SU-DHL-6 (cell line): ENCODE results near the gene GARNL3.

Experiments used
- EZH2phosphoT487 ChIP-seq: fragments of 200-600 bp; sonication (generic), shearing (Covaris generic); conservative IDR thresholded peaks from 2 replicates; pipeline ENCODE4 v1.6.1; 2018; ENCODE audit warnings: mild to moderate bottlenecking, antibody characterized with exemption, low read length, moderate library complexity, mixed read lengths
- TF ChIP-seq, protein P1 (sequence below): fragments of 200-600 bp; sonication (generic); IDR thresholded peaks from one replicate; pipeline ENCODE4 v1.5.1; 2017; ENCODE audit warnings: antibody characterized with exemption, mild to moderate bottlenecking, low read length, moderate library complexity; ENCODE audit not compliant: insufficient read depth, poor library complexity, severe bottlenecking

DNA sequence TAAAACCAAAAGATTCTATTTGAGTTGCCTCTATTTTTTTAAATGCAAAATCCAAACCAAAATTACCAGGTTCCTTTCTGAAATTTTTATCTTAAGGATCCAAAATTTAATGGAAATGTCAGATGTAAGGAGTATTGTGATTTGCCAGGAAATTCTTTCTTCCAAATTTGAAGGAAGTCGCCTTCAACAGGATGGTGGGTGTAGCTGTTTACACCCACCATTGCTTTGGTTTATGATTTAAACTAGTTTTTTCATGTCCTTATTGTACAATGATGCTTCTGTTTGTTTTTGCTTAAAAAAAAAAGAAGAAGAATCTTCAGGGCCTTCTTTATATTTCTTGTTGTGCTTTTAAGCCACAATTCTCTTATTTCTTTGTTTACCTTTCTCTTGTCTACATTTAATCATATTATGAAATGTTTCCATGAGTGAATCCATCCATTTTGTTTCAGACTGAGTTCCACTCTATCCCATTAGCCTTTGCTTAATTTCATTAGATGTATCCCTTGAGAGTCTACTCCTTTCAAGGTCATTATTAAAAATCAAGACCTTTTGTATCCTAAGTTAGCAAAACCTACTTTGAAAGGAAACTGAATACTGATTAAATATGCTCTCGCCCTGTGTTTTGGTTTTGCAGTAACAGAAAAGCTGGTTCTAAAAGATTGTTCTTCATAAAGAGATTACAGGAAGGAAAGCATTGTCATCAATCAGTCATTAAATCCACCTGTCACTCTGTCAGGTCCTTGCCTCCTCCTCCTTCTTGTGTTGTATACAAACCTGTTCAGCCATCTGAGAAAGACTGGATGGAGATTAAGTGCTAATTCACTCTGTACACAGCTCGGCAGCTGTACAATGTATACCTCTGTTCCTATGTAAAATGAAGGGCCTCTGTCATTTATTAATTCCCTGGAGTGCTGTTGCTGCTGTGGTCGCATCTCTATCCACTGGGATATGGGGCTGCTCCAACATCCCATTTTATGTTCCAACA lies 86.9 kb downstream of the GARNL3 start:
- TF ChIP-seq, protein P1, sequence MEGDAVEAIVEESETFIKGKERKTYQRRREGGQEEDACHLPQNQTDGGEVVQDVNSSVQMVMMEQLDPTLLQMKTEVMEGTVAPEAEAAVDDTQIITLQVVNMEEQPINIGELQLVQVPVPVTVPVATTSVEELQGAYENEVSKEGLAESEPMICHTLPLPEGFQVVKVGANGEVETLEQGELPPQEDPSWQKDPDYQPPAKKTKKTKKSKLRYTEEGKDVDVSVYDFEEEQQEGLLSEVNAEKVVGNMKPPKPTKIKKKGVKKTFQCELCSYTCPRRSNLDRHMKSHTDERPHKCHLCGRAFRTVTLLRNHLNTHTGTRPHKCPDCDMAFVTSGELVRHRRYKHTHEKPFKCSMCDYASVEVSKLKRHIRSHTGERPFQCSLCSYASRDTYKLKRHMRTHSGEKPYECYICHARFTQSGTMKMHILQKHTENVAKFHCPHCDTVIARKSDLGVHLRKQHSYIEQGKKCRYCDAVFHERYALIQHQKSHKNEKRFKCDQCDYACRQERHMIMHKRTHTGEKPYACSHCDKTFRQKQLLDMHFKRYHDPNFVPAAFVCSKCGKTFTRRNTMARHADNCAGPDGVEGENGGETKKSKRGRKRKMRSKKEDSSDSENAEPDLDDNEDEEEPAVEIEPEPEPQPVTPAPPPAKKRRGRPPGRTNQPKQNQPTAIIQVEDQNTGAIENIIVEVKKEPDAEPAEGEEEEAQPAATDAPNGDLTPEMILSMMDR, result no peak
- TF ChIP-seq EZH2phosphoT487, result no peak
